ENCODE results near the gene DNAH3. TPM values are rescaled to one million over a fixed set of nuclear protein-coding genes. Genes with fewer than 3 reads are reported as not detected.

DNAH3 gene
- total and polyA plus RNA-seq, 2 of the 13 experiments (the other 11 are each of a cell fraction or from before 2014, with no cell fraction given), result 0.07 to 0.08 TPM

DNA sequence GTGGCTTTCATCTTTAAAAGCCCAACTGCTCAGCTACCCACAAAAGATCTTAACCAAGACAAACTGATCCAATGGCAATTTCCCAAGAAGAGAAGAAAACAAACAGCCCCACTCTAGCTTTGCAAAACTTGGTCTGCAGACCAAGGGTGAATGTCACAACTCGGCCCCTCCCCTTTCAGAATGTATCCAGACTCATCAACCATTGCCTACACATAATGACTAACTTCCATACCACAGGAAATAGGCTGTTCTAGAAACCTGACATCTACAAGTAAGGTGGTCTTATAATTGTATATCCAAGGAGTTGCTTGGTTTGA, 266.4 kb downstream of the DNAH3 start (continued):
- TF ChIP-seq, protein P1, sequence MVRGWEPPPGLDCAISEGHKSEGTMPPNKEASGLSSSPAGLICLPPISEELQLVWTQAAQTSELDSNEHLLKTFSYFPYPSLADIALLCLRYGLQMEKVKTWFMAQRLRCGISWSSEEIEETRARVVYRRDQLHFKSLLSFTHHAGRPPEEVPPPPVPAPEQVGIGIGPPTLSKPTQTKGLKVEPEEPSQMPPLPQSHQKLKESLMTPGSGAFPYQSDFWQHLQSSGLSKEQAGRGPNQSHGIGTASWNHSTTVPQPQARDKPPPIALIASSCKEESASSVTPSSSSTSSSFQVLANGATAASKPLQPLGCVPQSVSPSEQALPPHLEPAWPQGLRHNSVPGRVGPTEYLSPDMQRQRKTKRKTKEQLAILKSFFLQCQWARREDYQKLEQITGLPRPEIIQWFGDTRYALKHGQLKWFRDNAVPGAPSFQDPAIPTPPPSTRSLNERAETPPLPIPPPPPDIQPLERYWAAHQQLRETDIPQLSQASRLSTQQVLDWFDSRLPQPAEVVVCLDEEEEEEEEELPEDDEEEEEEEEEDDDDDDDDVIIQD (CRISPR knock-in tag; IDR thresholded peaks at IDR 0.05; ENCODE audit: low read depth), result peak; percentile 68; the same call in 1 of the 2 replicates
- TF ChIP-seq HNF4A (CRISPR knock-in tag; IDR thresholded peaks at IDR 0.05) (peak; percentile 54), ZNF589 (CRISPR knock-in tag; conservative IDR thresholded peaks at IDR 0.05) (no peak), ZNF496 (CRISPR knock-in tag; IDR thresholded peaks at IDR 0.05; ENCODE audit: insufficient replicate concordance) (no peak), CREB1 (IDR thresholded peaks at IDR 0.05) (no peak), CREB1 (CRISPR knock-in tag; IDR thresholded peaks at IDR 0.05) (peak; percentile 39; the same call in 1 of the 2 replicates), ZNF547 (CRISPR knock-in tag; IDR thresholded peaks at IDR 0.05) (no peak), ZNF33B (CRISPR knock-in tag; IDR thresholded peaks at IDR 0.05) (no peak), CEBPG (CRISPR knock-in tag; IDR thresholded peaks at IDR 0.05) (peak; percentile 47; the same call in 1 of the 2 replicates), REXO4 (CRISPR knock-in tag; IDR thresholded peaks at IDR 0.05; ENCODE audit: borderline replicate concordance) (no peak), ZNF777 (CRISPR knock-in tag; IDR thresholded peaks at IDR 0.05) (no peak), PHF5A (CRISPR knock-in tag; IDR thresholded peaks at IDR 0.05; ENCODE audit: low read depth, unreplicated experiment) (no peak), ZNF12 (CRISPR knock-in tag; IDR thresholded peaks at IDR 0.05) (0 out of 2 replicates have a peak, but pooled peaks have one; percentile 42), CEBPB (IDR thresholded peaks at IDR 0.05; ENCODE audit: borderline replicate concordance, low read depth, low read length) (peak; percentile 72; the same call in 1 of the 2 replicates), ZNF703 (CRISPR knock-in tag; IDR thresholded peaks at IDR 0.05; ENCODE audit: borderline replicate concordance) (no peak), FIP1L1 (IDR thresholded peaks at IDR 0.05; ENCODE audit: borderline replicate concordance, insufficient read depth, low read depth, low read length) (no peak), RBAK (CRISPR knock-in tag; IDR thresholded peaks at IDR 0.05) (peak; percentile 71; the same call in 1 of the 2 replicates), SP1 (IDR thresholded peaks at IDR 0.05) (no peak), SP1 (CRISPR knock-in tag; IDR thresholded peaks at IDR 0.05) (0 out of 2 replicates have a peak, but pooled peaks have one; percentile 11), HDAC1 (CRISPR knock-in tag; IDR thresholded peaks at IDR 0.05) (no peak)
- TF ChIP-seq, protein P2, sequence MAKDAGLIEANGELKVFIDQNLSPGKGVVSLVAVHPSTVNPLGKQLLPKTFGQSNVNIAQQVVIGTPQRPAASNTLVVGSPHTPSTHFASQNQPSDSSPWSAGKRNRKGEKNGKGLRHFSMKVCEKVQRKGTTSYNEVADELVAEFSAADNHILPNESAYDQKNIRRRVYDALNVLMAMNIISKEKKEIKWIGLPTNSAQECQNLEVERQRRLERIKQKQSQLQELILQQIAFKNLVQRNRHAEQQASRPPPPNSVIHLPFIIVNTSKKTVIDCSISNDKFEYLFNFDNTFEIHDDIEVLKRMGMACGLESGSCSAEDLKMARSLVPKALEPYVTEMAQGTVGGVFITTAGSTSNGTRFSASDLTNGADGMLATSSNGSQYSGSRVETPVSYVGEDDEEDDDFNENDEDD (CRISPR knock-in tag; IDR thresholded peaks at IDR 0.05; ENCODE audit: borderline replicate concordance), result no peak
- TF ChIP-seq, protein P3, sequence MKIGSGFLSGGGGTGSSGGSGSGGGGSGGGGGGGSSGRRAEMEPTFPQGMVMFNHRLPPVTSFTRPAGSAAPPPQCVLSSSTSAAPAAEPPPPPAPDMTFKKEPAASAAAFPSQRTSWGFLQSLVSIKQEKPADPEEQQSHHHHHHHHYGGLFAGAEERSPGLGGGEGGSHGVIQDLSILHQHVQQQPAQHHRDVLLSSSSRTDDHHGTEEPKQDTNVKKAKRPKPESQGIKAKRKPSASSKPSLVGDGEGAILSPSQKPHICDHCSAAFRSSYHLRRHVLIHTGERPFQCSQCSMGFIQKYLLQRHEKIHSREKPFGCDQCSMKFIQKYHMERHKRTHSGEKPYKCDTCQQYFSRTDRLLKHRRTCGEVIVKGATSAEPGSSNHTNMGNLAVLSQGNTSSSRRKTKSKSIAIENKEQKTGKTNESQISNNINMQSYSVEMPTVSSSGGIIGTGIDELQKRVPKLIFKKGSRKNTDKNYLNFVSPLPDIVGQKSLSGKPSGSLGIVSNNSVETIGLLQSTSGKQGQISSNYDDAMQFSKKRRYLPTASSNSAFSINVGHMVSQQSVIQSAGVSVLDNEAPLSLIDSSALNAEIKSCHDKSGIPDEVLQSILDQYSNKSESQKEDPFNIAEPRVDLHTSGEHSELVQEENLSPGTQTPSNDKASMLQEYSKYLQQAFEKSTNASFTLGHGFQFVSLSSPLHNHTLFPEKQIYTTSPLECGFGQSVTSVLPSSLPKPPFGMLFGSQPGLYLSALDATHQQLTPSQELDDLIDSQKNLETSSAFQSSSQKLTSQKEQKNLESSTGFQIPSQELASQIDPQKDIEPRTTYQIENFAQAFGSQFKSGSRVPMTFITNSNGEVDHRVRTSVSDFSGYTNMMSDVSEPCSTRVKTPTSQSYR (CRISPR knock-in tag; IDR thresholded peaks at IDR 0.05; ENCODE audit: borderline replicate concordance), result no peak
- TF ChIP-seq, protein P4, sequence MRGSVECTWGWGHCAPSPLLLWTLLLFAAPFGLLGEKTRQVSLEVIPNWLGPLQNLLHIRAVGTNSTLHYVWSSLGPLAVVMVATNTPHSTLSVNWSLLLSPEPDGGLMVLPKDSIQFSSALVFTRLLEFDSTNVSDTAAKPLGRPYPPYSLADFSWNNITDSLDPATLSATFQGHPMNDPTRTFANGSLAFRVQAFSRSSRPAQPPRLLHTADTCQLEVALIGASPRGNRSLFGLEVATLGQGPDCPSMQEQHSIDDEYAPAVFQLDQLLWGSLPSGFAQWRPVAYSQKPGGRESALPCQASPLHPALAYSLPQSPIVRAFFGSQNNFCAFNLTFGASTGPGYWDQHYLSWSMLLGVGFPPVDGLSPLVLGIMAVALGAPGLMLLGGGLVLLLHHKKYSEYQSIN (CRISPR knock-in tag; IDR thresholded peaks at IDR 0.05; ENCODE audit: borderline replicate concordance), result no peak
- TF ChIP-seq, protein P5, sequence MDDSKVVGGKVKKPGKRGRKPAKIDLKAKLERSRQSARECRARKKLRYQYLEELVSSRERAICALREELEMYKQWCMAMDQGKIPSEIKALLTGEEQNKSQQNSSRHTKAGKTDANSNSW (CRISPR knock-in tag; IDR thresholded peaks at IDR 0.05; ENCODE audit: borderline replicate concordance), result no peak

All from HepG2 (cell line).